ENCODE data around the gene ADRA2C. TPM values are rescaled to one million over a fixed set of nuclear protein-coding genes. Genes with fewer than 3 reads are reported as not detected.

ADRA2C gene
- total RNA-seq, 1 experiment from 2014 or later, result not detected

DNA sequence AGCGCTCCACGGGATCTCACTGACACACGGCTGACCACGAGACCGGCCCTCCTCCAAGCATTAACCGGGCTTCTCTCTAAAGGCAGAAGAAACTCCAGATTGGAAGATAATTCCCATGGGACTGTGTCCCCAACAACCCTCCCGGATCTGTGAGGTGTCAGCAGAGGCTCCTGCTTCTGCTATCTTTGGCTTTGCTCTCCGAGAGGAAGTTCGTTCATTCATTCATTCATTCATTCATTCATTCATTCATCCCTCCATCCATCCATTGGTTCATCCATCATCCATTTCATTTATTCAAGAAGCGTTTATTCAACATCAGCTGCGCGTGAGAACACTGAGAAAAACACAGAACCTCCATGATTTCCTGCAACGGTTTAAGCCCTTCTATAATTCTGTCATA is 11.5 kb downstream of the ADRA2C start:
- no peak for TF ChIP-seq EZH2 (IDR thresholded peaks at IDR 0.05; ENCODE audit: low read depth)
- TF ChIP-seq, protein P1, sequence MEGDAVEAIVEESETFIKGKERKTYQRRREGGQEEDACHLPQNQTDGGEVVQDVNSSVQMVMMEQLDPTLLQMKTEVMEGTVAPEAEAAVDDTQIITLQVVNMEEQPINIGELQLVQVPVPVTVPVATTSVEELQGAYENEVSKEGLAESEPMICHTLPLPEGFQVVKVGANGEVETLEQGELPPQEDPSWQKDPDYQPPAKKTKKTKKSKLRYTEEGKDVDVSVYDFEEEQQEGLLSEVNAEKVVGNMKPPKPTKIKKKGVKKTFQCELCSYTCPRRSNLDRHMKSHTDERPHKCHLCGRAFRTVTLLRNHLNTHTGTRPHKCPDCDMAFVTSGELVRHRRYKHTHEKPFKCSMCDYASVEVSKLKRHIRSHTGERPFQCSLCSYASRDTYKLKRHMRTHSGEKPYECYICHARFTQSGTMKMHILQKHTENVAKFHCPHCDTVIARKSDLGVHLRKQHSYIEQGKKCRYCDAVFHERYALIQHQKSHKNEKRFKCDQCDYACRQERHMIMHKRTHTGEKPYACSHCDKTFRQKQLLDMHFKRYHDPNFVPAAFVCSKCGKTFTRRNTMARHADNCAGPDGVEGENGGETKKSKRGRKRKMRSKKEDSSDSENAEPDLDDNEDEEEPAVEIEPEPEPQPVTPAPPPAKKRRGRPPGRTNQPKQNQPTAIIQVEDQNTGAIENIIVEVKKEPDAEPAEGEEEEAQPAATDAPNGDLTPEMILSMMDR (conservative IDR thresholded peaks at IDR 0.05), result no peak
- Histone ChIP-seq H3K9me2 (ENCODE audit: insufficient read depth) (no peaks in the 10 kb centered on the region), H3K4me1 (replicated peaks; ENCODE audit: insufficient read depth) (no peaks in the 10 kb centered on the region), H3K4me2 (no peak overlapping the region), H3K4me3 (no peak overlapping the region), H4K20me1 (ENCODE audit: insufficient read depth) (no peaks in the 10 kb centered on the region), H3K27me3 (ENCODE audit: insufficient read depth, low read depth) (peaks cover 59% of the 10 kb centered on the region), H3K36me3 (ENCODE audit: low read depth) (no peaks in the 10 kb centered on the region), H3K79me2 (ENCODE audit: low read depth) (no peaks in the 10 kb centered on the region), H3K27ac (no peak overlapping the region), H3F3A (ENCODE audit: insufficient read depth, low read depth) (no peaks in the 10 kb centered on the region), H2AFZ (no peak overlapping the region), H3K9me3 (ENCODE audit: insufficient read depth, low read depth) (no peaks in the 10 kb centered on the region)
- POLR2A ChIA-PET (ENCODE audit: unreplicated experiment), result no interaction called here
- DNase-seq, result no peak
- CTCF ChIA-PET, result no interaction called here
- intact Hi-C loops (cut with micrococcal nuclease; ENCODE audit: unreplicated experiment), result no loop called here
- no TSS peak for BruUV-seq (replicated peaks)

DNA sequence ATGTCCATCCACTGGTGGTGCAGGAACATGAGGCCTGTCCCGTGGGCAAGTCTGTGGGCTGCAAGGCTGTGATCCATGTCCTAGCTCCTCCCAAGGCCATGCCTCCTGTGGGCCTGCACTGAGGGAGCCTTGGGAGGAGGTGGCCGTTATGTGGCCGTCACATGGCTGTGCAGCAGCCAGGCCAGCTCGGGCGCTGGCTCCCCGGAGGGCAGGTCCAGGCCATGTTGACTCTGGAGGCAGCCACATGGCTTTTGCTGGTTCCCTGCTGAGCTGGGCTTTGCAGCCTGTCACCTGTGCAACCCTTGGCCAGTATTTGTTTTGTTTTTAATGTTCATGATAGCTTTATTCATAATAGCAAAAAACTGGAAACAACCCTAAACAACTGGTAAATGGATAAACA is 13.3 kb downstream of the ADRA2C start:
- Histone ChIP-seq H3K79me2 (ENCODE audit: low read depth) (no peaks in the 10 kb centered on the region), H3K4me1 (replicated peaks; ENCODE audit: insufficient read depth) (no peaks in the 10 kb centered on the region), H3K27ac (no peak overlapping the region), H4K20me1 (ENCODE audit: insufficient read depth) (no peaks in the 10 kb centered on the region), H3K9me3 (ENCODE audit: insufficient read depth, low read depth) (no peaks in the 10 kb centered on the region), H3K27me3 (ENCODE audit: insufficient read depth, low read depth) (peaks cover 40% of the 10 kb centered on the region), H2AFZ (no peak overlapping the region), H3K4me3 (no peak overlapping the region), H3F3A (ENCODE audit: insufficient read depth, low read depth) (no peaks in the 10 kb centered on the region), H3K36me3 (ENCODE audit: low read depth) (no peaks in the 10 kb centered on the region), H3K4me2 (no peak overlapping the region), H3K9me2 (ENCODE audit: insufficient read depth) (no peaks in the 10 kb centered on the region)
- DNase-seq, result no peak
- ChIA-PET POLR2A (ENCODE audit: unreplicated experiment) (no interaction called here), CTCF (no interaction called here)
- TF ChIP-seq EZH2 (IDR thresholded peaks at IDR 0.05; ENCODE audit: low read depth), result no peak
- TF ChIP-seq, protein P1 (conservative IDR thresholded peaks at IDR 0.05), result no peak
- intact Hi-C loops (cut with micrococcal nuclease; ENCODE audit: unreplicated experiment), result no loop called here
- no TSS peak for BruUV-seq (replicated peaks)

DNA sequence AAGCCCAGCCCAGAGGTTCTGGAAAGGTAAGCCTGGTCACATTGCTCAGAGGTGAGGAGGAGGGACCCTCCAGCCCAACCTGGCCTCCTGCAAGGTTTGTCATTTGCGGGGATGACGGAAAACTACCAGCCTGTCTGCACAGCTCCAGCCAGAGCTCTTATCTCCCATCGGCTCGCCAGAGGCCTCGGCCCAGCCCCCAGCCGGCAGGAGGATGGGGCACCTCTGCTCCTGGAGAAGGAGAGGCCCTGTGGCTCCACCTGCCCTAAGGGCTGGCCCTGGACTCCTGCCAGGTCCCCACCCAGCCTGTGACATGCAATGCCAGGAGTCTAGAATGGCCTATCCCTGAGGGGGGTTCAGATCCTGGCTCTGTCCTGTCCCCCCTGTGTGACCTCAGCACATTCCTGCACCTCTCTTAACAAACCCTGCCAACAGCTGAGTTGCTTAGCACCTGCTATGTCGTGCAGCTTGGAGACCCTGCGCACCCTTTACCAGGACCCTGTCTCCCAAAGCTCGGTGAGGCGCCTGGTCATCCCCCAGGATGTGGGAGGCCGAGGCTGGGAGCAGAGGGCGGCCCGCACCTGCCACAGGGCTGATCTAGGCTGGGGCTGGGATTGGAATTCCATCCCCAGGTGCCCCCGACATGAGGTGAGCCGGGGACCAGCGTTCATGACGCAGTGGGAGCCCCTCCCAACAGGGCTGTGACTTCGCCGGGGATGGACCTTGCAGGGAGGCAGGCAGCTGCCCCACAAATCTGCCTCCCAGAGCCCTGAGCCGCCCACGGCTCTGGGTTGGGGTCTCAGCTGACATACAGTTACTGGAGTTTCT is 14.4 kb downstream of the ADRA2C start:
- no peak overlapping the region for H3K27ac ChIP-seq
- DNase-seq, result peak in 1 of 2 experiments; percentile 22

More for the DNA sequence above, 14.4 kb downstream of the ADRA2C start:
- Histone ChIP-seq H3K27me3 (ENCODE audit: insufficient read depth, low read depth) (peaks cover 30% of the 10 kb centered on the region), H3K4me2 (no peak overlapping the region), H4K20me1 (ENCODE audit: insufficient read depth) (no peaks in the 10 kb centered on the region), H3K9me3 (ENCODE audit: insufficient read depth, low read depth) (no peaks in the 10 kb centered on the region), H3K4me3 (no peak overlapping the region), H2AFZ (no peak overlapping the region), H3K9me2 (ENCODE audit: insufficient read depth) (no peaks in the 10 kb centered on the region), H3K36me3 (ENCODE audit: low read depth) (no peaks in the 10 kb centered on the region), H3K4me1 (replicated peaks; ENCODE audit: insufficient read depth) (no peaks in the 10 kb centered on the region), H3K79me2 (ENCODE audit: low read depth) (no peaks in the 10 kb centered on the region), H3F3A (ENCODE audit: insufficient read depth, low read depth) (no peaks in the 10 kb centered on the region)
- intact Hi-C loops (cut with micrococcal nuclease; ENCODE audit: unreplicated experiment), result no loop called here
- CTCF ChIA-PET, result no interaction called here
- POLR2A ChIA-PET (ENCODE audit: unreplicated experiment), result no interaction called here
- no TSS peak for BruUV-seq (replicated peaks)
- TF ChIP-seq, protein P1 (conservative IDR thresholded peaks at IDR 0.05), result no peak
- no peak for TF ChIP-seq EZH2 (IDR thresholded peaks at IDR 0.05; ENCODE audit: low read depth)
